Posterior cingulate gyrus (tissue), 11 donors: Measurements from ENCODE around the gene STX12.
"Not testable (repeated sequence)": the region's sequence is repeated elsewhere in the genome, so short reads cannot be mapped to it uniquely, and the experiment has no call there.

Experiments
- DNase-seq, 10 donors: peaks; one replicate each; pipeline versions ENCODE4 v3.0.0 to v3.0.0-alpha.2; 2020 to 2021; ENCODE audit warnings: mixed read lengths in 3 of 10
- intact Hi-C: fragments of 100-400 bp; cut with DNase I; formaldehyde crosslinking; loops from one replicate; pipeline ENCODE4 v1.15.1; 2023

The STX12 gene

GRCh38 chr1:27773826-27774445 is 917 bp downstream of the STX12 start:
- DNase-seq, result no peak
- intact Hi-C loops, result loop anchor here (1.0 to 2.0 kb wide), 2 partner anchors 49 to 57 kb away; partner anchors contain the start of genes FAM76A and PPP1R8

- DNase-seq, result no peak
- intact Hi-C loops, result no loop called here
These were observed 1.6 kb downstream of the STX12 start for GRCh38 chr1:27774654-27775053.

- DNase-seq, intact Hi-C loops: not testable (repeated sequence)
These were observed 2.3 kb downstream of the STX12 start for GRCh38 chr1:27775336-27775735.

- DNase-seq, intact Hi-C loops: not testable (repeated sequence)
These were observed 3.3 kb downstream of the STX12 start for GRCh38 chr1:27776276-27776675.

- intact Hi-C loops, result no loop called here
- DNase-seq, result no peak
These were observed 5.0 kb downstream of the STX12 start for GRCh38 chr1:27778056-27778455.

- intact Hi-C loops, result no loop called here
- DNase-seq, result no peak
These were observed 6.1 kb downstream of the STX12 start for GRCh38 chr1:27779122-27779521.

GRCh38 chr1:27782950-27783349 is 9.9 kb downstream of the STX12 start:
- DNase-seq, result no peak
- intact Hi-C loops, result no loop called here

- intact Hi-C loops, result no loop called here
- no peak for DNase-seq
These were observed 11.7 kb downstream of the STX12 start for GRCh38 chr1:27784700-27785099.

- no peak for DNase-seq
- intact Hi-C loops, result no loop called here
These were observed 12.9 kb downstream of the STX12 start for GRCh38 chr1:27785781-27786455.

GRCh38 chr1:27787895-27788294 is 14.9 kb downstream of the STX12 start:
- intact Hi-C loops, result no loop called here
- DNase-seq, result no peak

GRCh38 chr1:27789540-27790041 is 16.6 kb downstream of the STX12 start:
- intact Hi-C loops, result no loop called here

GRCh38 chr1:27790270-27790669 is 17.3 kb downstream of the STX12 start:
- DNase-seq, intact Hi-C loops: not testable (repeated sequence)

More at GRCh38 chr1:27789540-27790041, 16.6 kb downstream of the STX12 start:
- no peak for DNase-seq

- intact Hi-C loops, result no loop called here
These were observed 22.6 kb downstream of the STX12 start for GRCh38 chr1:27795601-27796000.

GRCh38 chr1:27804791-27805190 is 31.8 kb downstream of the STX12 start:
- intact Hi-C loops, result no loop called here
- no peak for DNase-seq

More at GRCh38 chr1:27795601-27796000, 22.6 kb downstream of the STX12 start:
- DNase-seq, result no peak

GRCh38 chr1:27806758-27807157 is 33.7 kb downstream of the STX12 start:
- DNase-seq, result no peak
- intact Hi-C loops, result no loop called here

- DNase-seq, result no peak
- intact Hi-C loops, result no loop called here
These were observed 34.4 kb downstream of the STX12 start for GRCh38 chr1:27807385-27807784.

GRCh38 chr1:27808131-27808530 is 35.1 kb downstream of the STX12 start:
- intact Hi-C loops, DNase-seq: not testable (repeated sequence)

GRCh38 chr1:27809883-27810282 is 36.9 kb downstream of the STX12 start:
- intact Hi-C loops, result no loop called here
- no peak for DNase-seq

GRCh38 chr1:27811741-27812500 is 38.9 kb downstream of the STX12 start:
- intact Hi-C loops, result no loop called here
- DNase-seq, result no peak

GRCh38 chr1:27816921-27817630 is 44.1 kb downstream of the STX12 start:
- no peak for DNase-seq

More at GRCh38 chr1:27816921-27817630, 44.1 kb downstream of the STX12 start:
- intact Hi-C loops, result no loop called here
